RPMI7951 (cell line): ENCODE measurements around the gene CHD3. TPM values are rescaled to one million over a fixed set of nuclear protein-coding genes. Genes with fewer than 3 reads are reported as not detected.

Experiments used
- DNase-seq: peaks from one replicate; pipeline ENCODE4 v3.0.0-alpha.2; 2012; ENCODE audit warnings: low read depth
- total RNA-seq: library from RNA; depleted of rRNA; stranded (reverse); fragments of >200 nt; shearing (Covaris generic); gene quantifications from 2 replicates; pipeline ENCODE4 v1.2.3, GENCODE V29; 2014

Gene CHD3
- total RNA-seq, 1 experiment from 2014 or later: 20.3 TPM

DNA sequence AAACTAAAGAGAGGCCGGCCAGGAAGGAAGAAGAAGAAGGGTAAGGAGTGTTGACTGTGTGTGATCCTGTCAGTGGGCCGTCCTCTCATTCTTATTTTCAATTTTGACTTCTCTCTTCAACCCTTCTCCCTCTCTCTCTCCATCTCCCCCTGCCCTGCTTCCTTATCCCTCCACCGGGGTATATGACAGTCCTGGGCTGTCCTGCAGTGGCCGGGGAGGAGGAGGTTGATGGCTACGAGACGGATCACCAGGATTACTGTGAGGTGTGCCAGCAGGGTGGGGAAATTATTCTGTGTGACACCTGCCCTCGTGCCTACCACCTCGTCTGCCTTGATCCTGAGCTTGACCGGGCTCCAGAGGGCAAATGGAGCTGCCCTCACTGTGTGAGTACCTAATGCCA, 5.6 kb downstream of the CHD3 start:
- no peak for DNase-seq

DNA sequence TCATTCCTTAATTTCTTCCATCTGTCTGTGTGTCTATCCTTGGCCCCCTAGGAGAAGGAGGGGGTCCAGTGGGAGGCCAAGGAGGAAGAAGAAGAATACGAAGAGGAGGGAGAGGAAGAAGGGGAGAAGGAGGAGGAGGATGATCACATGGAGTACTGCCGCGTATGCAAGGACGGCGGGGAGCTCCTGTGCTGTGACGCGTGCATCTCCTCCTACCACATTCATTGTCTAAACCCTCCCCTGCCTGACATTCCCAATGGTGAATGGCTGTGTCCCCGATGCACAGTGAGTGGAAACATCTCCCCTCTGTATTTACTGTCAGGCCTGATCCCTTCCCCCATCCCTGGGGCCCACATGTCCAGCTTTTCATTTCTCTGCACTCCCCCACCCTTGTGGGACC, 6.3 kb downstream of the CHD3 start:
- DNase-seq: no peak

DNA sequence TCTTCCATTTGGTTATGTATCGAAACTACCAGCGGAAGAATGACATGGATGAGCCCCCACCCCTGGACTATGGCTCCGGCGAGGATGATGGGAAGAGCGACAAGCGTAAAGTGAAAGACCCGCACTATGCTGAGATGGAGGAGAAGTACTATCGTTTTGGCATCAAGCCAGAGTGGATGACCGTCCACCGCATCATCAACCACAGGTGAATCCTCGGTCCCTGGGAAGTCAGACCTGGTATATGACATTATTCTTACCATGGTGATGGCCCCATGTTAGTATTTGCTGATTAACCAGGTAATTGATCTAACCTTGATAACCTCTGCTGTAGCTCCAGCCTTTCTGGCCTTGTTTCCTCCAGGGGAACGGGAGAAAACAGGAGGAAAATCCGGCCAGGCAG, 8.5 kb downstream of the CHD3 start:
- DNase-seq: no peak

DNA sequence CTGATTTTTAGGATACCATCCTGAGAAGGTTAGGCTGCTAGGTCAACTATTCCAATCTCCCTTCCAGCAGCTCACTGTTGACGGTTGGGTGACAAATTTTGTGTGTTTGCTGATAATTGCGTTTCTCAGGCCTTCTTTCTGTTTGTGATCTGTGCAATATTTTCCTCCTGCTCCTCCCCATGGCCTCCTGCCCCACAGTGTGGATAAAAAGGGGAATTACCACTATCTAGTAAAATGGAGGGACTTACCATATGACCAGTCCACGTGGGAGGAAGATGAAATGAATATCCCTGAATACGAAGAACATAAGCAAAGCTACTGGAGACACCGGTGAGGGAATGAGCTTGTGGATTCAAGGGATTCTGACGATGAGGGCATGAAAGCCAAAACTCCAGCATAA, 9.2 kb downstream of the CHD3 start:
- peak; percentile 61 for DNase-seq

DNA sequence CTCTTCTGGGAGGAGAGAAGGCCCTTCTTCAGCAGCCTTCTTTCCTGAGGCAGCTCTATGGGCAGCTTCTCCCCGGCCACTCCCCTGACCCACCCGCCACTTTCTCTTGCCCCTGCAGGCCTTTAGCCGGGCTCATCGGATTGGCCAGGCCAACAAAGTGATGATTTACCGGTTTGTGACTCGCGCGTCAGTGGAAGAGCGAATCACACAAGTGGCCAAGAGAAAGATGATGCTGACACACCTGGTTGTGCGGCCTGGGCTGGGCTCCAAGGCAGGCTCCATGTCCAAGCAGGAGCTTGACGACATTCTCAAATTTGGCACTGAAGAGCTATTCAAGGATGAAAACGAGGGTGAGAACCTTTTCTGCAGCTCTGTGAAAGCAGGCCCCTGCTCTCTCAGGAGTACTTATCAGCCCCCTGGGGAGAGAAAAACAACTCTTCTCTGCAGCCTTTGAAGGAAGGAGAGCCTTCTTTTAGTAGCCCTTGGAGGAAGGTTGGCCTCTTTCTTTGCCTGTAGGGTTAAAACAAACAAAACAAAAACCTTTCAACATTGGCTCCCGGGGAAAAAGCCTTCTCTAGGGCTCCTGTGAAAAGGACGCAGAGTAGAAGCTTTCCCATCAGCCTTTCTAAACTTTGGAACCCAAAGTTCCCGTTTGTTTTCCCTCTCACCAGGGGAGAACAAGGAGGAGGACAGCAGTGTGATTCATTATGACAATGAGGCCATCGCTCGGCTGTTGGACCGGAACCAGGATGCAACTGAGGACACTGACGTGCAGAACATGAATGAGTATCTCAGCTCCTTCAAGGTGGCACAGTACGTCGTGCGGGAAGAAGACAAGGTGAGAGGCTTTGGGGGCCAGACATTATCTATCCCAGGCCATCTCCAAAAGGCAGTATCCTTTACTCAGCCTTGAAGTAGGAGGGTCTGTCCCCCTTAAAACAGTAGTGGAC, 14.8 kb downstream of the CHD3 start:
- no peak for DNase-seq

DNA sequence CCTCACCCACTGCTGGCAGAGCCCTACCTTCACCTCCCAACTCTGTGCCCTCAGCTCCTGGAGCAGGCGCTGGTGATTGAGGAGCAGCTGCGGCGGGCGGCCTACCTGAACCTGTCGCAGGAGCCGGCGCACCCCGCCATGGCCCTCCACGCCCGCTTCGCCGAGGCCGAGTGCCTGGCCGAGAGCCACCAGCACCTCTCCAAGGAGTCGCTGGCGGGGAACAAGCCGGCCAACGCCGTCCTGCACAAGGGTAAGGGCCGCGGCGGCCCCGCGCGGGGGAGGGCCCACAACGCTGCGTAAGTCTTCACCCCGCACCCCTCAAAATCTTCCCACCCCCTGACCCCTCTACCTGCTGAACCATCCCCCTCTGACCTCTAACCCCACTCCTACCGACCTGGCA, 20.5 kb downstream of the CHD3 start:
- DNase-seq: no peak

DNA sequence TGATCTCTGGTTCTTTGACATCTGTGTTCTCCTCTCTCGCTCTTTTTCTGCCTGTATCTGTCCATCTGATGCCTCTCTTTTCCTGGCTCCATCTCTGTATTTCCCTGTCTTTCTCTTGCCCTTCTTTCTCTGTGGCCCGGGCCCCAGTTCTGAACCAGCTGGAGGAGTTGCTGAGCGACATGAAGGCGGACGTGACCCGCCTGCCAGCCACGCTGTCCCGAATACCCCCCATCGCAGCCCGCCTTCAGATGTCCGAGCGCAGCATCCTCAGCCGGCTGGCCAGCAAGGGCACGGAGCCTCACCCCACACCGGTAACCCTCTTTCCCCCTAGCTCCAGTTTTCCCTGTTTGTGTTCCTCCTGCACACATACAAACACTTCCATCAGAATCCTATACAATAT, 21.7 kb downstream of the CHD3 start:
- DNase-seq: no peak

DNA sequence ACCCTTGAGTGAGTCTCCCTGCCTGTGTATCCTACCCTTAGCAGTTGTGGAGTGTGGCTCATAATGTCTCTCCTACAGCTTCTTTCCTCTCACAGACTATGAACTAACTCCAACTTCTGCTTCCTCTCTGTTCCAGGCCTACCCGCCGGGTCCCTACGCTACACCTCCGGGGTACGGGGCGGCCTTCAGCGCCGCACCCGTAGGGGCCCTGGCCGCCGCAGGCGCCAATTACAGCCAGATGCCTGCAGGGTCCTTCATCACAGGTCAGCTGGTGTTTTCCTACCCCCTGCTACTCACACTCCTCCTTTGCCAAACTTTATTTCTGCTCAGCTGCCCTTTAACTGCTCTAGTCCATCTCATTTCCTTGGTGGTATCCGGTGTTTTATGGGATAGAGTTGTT, 22.1 kb downstream of the CHD3 start:
- no peak for DNase-seq

DNA sequence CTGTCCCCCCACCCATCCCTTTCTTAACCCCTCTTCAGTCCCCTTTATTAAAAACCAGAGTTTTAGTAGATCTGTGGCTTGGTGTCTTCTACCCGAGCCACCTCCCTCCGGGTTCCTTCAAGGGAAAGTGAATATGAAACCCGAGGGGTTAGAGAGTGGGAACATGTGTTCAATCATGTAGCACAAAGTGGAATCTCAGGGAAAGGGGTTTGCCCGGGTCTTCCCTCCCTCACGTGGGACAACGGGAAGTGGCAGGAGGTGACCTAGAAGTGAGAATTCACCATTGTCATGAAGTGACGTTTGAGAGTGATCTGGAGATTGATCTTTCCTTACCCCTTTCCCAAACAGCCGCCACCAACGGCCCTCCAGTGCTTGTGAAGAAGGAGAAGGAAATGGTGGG, 22.5 kb downstream of the CHD3 start:
- DNase-seq: no peak

DNA sequence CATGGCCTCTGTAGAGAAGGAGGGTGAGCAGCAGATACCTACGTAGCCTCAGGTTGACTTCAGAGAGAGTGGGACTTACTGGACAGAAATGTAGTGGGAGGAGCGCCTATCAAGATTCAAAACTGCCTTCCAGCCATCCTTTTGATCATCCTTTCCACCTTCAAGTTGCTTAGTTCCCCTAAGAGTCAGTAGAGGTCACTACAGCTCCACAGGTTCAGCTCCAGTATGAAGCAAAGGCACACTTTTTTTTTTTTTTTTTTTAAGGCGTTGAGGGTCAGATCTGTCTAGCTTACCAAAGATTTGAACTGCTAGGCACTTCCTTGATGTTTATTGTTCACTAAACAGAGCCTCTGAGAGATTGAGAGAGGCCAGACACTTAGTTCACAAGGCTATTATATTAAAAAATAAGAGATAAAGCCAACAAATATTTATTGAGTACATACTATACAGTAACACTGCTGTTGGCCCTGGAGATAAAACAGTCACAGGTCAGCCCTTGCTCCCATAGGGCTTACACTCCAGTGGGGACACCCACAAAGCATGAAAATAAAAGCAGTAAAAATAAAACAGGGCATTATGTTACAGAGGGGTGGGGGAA, 24.4 kb downstream of the CHD3 start:
- DNase-seq: peak; percentile 73

DNA sequence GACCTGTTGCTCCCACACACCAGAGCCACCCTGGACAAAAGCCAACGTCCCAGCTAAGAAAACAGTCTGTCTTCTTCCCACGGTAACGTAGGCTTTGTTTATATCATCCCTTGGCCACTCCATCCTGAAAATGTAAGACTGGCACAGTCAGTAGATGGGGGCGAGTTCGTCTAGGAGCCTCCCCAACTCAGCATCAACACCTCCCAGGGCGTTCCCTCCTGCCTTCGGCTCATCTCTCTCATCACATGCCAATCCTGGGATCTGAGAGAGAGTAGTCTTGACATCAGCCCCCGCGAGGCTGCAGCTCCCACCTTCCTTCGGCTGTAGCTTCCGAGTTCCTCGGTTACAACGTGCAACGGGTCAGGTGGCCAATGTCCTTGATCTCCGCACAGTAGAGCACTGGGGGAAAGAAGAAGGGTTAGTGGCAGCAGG, 26.6 kb downstream of the CHD3 start:
- DNase-seq: peak; percentile 43

DNA sequence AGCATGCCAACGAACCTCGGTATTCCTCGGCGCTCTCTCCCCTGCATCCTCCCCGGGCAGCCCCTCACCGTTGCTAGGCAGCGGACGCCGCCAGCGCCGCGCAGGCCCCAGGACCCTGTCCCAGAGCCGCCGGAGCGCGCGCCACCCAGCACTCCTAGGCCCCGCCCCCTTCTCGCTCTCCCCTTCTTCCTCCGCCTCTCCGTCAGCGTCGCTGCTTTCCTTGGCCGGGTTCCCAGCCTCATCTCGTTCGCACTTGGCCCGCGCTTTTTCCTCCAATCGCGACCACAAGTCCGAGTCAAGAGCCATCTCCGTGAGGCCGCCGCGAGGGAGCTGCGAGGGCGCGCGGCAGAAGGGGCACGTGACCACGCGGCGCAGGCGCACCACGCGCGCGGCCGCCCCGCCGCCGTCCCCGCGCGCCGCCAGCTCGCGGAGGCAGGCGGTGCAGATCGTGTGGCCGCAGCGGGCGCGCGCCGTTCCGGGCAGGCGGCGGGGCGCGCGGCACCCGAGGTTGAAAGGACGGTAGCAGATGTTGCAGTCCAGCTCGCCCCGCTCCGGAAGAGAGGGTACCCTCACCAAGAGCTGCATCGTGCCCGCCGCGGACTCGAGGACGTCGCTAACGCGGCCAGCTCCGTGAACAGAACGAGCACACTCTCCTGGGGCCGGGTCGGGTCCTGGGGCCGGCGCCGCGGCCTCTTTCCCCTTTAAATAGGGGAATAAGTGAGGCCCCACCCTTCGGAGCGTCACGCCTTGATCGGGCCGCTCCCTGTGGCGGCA, 27.2 kb downstream of the CHD3 start, which contains the start of gene RNF227:
RNF227 (minus strand) TSS at position 679 of the 774 bp plus-strand sequence; CDS start at position 585, 94 bp downstream.
- peak; percentile 95 for DNase-seq

DNA sequence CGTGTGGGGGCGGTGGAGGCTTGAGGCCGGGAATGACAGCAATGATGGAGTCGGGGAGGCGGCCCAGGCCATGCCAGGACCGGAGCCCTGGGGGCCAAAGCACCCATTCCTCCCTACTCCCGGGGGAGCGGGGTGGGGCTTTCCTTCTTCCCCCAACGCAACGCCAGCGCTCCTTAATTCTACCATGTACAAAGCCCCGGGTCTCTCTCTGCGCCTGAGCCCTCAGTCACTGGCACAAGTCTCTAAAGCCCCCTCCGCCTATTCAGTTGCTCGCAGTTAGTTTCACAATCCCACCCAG, 27.7 kb downstream of the CHD3 start:
- no peak for DNase-seq

DNA sequence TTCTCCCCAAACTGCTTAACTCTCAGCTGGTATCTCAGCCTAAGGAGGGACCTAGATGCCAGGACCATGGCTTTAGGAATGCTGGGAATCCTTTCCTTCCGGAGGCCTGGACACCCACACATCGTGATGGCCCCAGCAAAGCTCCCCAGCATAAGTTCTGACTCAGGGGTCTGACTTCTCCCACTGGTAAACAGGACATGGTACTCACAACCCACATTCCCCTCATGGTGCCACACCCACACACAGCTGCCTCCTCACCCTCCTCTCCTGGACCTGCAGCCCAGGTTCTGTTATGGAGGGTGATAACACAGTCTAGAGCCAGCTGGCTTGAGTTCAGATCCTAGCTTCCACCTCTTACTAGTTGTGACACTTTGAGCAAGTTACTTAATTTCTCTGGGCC, 28.2 kb downstream of the CHD3 start:
- DNase-seq: peak; percentile 32

DNA sequence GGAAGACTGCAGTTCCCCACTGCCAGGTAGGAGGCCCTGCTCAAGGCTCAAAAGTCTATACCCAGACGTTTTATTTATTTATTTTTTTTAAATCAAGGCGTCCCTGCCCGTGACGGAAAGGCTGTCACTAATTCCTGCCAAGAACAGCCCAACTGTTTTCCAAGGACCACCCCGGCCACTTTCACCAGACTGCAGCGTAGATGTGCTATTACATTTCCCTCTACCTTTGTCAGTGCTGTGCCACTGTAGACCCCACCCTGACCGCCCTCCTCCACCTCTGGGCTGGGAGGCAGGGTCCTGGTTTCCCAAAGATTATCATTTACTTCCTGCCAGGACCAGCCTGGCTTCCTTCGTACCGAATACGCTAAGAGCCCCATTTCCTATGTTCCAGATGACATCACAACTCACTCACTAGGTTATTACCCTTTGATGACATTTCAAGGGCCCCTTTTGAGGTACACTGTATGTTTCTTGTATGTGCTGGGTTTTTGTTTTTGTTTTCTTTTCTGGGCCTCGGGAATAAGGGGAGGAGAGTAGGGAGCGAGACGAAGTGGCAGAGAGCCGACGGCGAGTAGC, 33.8 kb downstream of the CHD3 start:
- no peak for DNase-seq

DNA sequence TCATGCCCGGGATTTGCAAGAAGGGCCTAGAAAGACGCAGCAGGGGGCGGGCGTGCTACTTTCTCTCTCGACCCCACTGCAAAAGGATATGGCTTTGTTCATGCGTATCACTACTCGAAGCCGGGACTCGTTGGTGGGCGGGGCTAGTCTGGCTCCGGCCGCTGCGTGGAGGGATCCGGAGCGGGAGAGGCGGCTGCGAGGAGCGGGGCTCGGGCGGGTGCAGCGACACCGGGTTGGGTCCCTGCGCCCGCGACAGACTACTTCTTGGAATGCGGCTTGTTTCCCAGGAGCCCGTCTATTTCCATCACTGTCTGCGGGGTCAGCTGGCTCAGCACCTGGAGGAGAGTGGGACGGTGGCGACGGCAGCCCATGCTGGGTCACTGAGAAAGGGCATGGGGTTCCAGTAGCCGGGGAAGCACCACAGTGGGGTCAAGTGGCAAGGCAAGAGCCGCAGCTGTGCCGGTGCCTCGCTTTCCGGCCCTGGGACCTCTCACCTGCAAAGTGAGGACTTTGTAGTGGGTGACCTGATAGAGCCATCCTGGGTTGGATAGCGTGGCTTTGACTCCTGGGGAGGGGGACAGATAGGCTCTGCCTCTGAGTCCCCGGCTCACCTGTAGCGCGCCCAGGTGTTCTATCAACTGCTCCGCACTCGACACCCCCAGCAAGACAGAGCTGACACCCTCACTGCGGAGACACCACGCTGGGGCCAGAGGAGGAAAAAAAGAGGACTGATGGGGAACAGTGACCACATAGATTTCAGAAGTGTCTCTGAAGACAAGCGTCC, 34.4 kb downstream of the CHD3 start:
- DNase-seq: peak; percentile 75

DNA sequence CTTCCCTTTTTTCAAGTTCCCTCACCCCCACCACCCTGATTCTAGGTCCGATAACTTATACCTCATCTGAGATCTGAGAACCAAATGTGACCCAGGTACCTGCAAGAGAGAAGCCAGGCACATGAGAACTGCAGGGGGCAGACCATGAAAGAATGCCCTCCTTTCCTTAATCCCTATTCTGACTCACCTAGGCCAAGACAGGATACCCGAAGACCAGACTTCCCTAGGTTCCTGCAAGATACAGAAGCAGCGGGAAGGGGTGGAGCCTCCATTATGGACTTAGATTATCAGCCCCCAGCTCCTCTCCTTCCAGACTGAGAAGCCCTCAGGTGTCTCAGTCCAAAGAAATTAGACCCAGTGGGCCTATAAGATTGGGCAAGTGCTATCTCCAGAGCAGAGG, 39.0 kb downstream of the CHD3 start:
- DNase-seq: no peak

DNA sequence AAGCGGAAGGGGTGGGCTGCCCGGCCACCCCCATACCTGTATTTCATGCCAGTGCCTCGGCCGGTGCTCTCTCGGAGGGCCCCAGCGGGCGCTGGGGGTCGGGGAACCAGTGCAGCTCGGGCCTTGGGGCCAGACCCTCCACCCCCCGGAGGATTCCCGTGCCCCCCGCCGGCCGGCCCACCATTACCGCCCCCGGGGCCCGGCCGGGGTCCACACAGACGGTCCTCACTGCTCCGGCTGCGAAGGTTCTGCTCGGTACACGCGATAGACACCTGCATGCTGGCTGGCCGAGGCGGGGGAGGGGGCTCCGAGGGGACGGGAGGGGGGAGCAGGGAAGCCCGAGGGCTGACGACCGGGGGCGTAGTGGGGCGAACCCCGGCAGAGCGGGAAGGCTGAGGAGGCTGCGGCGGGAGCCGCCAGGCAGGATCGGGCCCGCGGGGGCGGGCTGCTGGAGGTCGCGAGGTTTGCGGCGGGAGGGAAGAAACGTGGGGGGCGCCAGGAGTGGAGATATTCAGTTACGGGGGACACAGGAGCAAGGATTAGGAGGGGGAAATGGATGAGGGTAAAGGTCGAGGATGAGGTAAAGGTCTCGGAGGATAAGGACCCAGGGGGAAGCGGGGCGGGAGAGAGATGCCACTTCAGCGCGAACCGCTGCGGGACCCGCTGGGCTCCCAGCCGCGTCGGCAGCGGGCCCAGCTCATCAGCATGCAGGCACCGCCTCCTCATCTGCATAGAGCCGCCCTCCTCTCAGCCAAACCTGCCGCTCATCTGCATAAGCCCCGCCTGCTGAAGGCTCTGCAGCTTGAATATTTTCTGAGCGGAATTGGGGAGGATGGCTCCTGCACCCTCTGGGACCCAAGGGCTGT, 40.8 kb downstream of the CHD3 start, which contains the start of gene KCNAB3:
KCNAB3 (minus strand) TSS at position 699 of the 866 bp plus-strand sequence; CDS start at position 278, 421 bp downstream.
- DNase-seq: no peak

DNA sequence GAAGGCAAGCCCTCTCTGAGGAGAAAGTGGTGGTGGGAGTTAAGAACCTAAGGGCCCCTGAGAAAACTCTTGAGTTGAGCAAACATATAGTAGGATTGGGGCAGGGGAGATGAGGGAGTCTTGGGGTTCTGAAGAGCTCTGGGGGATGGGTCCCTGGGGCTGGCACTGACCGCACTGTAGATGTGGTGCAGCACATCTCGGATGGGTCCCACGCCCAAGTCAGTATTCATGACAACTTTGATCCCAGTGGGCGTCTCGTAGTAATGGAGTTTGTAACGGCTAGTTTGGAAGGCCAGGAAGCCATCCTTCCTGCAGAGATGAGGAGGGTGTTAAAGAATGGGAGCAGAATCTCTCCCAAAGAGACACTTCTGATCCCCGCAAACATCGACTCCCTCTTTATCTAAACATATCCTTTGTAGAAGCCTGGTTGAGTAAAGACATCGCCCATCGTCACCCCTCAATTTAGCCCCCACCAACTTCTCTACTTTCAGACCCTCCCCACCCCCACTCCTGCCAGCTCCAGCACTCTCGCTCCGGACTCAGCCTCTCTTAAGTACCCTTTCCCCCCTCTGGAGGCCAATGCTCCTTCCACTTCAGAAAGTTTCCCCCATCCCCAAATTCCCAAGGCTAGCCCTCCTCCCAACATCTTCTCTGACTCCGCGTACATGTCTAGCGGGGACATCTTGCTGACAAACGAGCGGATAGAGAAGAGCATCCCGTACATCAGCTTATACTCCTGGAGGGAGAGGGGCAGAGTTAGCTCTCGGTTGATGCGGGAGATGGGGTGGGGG, 42.4 kb downstream of the CHD3 start:
- no peak for DNase-seq
